ENCODE results near the gene CDKN2AIPNL. TPM values are rescaled to one million over a fixed set of nuclear protein-coding genes. Genes with fewer than 3 reads are reported as not detected.

The CDKN2AIPNL gene
- total and polyA plus RNA-seq, 2 donors (not counting 1 experiment from before 2014, with no cell fraction given), result 13.6 to 49.2 TPM

- TF ChIP-seq EZH2 (IDR thresholded peaks at IDR 0.05; ENCODE audit: low read length, missing control alignments) (no peak), CTCF (conservative IDR thresholded peaks at IDR 0.05 in 1 of 2, IDR thresholded peaks at IDR 0.05 in 1 of 2; ENCODE audit: low read depth in 1 of 2, low read length in 2 of 2) (no peak)
- H2AFZ ChIP-seq (ENCODE audit: low read length), result no peak overlapping the region
- no peaks in the 10 kb centered on the region for H4K20me1 ChIP-seq (ENCODE audit: control insufficient read depth, extremely low read depth, insufficient read depth, low read length)
- H3K9ac ChIP-seq (ENCODE audit: insufficient read depth, low read length), result no peak overlapping the region
- no peak overlapping the region for H3K4me3 ChIP-seq (replicated peaks in 1 of 4; ENCODE audit: control extremely low read depth in 1 of 4, insufficient read depth in 1 of 4, low read depth in 3 of 4, low read length in 4 of 4)
- no peak overlapping the region for H3K4me2 ChIP-seq (ENCODE audit: extremely low read depth, insufficient read depth, low read length)
- H3K27ac ChIP-seq (ENCODE audit: insufficient read depth, low read length), result no peak overlapping the region
- no peaks in the 10 kb centered on the region for H3K36me3 ChIP-seq (ENCODE audit: control insufficient read depth, insufficient read depth, low read length)
- peak; percentile 77 to 83 for DNase-seq (ENCODE audit: low read depth in 2 of 2)
- H3K79me2 ChIP-seq (ENCODE audit: control insufficient read depth, insufficient read depth, low read length), result no peaks in the 10 kb centered on the region
- no peaks in the 10 kb centered on the region for H3K9me3 ChIP-seq (ENCODE audit: control insufficient read depth, insufficient read depth, low read depth, low read length)
- peaks cover 6% of the 10 kb centered on the region for H3K4me1 ChIP-seq (ENCODE audit: control insufficient read depth, extremely low read depth, insufficient read depth, low read length)
- H3K27me3 ChIP-seq (ENCODE audit: control insufficient read depth, insufficient read depth, low read length), result no peaks in the 10 kb centered on the region
Observed at GRCh38 chr5:134451936-134452505, 40.3 kb upstream of the CDKN2AIPNL start.

DNA sequence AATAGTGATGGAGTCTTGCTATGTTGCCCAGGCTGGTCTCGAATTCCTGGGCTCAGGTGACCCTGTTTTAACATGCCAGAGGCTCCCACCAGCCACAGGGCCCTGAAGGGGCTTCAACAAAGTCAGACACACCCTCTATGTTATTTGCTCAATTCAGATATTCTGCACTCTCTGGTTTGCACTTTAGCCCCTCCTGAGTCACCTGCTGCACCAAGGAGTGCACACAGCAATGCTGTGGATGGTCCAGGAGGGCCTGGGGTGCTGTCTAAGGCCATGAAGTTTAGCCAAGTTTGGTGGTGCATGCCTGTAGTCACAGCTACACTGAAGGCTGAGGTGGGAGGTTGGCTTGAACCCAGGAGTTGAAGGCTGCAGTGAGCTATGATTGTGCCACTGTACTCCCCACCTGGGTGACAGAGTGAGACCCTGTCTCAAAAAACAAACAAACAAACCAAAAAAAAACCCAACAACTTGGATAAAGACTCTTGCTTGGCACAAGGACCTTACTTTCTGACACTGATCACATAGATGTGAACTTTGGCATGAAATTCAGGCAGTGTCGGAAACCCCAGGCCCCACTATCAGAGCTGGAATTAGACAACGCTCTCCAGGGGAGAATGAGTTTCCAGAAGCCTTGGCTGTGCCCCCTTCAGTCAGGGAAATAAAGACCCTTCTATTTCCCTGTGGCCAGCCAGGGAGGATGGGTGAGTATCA, 39.7 kb upstream of the CDKN2AIPNL start:
- TF ChIP-seq CTCF (conservative IDR thresholded peaks at IDR 0.05 in 1 of 2, IDR thresholded peaks at IDR 0.05 in 1 of 2; ENCODE audit: low read depth in 1 of 2, low read length in 2 of 2) (no peak), EZH2 (IDR thresholded peaks at IDR 0.05; ENCODE audit: low read length, missing control alignments) (no peak)
- Histone ChIP-seq H2AFZ (ENCODE audit: low read length) (no peak overlapping the region), H3K4me3 (replicated peaks in 1 of 4; ENCODE audit: control extremely low read depth in 1 of 4, insufficient read depth in 1 of 4, low read depth in 3 of 4, low read length in 4 of 4) (no peak overlapping the region), H4K20me1 (ENCODE audit: control insufficient read depth, extremely low read depth, insufficient read depth, low read length) (no peaks in the 10 kb centered on the region), H3K79me2 (ENCODE audit: control insufficient read depth, insufficient read depth, low read length) (no peaks in the 10 kb centered on the region), H3K27ac (ENCODE audit: insufficient read depth, low read length) (no peak overlapping the region), H3K9ac (ENCODE audit: insufficient read depth, low read length) (no peak overlapping the region), H3K27me3 (ENCODE audit: control insufficient read depth, insufficient read depth, low read length) (no peaks in the 10 kb centered on the region), H3K36me3 (ENCODE audit: control insufficient read depth, insufficient read depth, low read length) (no peaks in the 10 kb centered on the region), H3K4me2 (ENCODE audit: extremely low read depth, insufficient read depth, low read length) (no peak overlapping the region), H3K9me3 (ENCODE audit: control insufficient read depth, insufficient read depth, low read depth, low read length) (no peaks in the 10 kb centered on the region), H3K4me1 (ENCODE audit: control insufficient read depth, extremely low read depth, insufficient read depth, low read length) (peaks cover 6% of the 10 kb centered on the region)
- no peak for DNase-seq (ENCODE audit: low read depth in 2 of 2)

DNA sequence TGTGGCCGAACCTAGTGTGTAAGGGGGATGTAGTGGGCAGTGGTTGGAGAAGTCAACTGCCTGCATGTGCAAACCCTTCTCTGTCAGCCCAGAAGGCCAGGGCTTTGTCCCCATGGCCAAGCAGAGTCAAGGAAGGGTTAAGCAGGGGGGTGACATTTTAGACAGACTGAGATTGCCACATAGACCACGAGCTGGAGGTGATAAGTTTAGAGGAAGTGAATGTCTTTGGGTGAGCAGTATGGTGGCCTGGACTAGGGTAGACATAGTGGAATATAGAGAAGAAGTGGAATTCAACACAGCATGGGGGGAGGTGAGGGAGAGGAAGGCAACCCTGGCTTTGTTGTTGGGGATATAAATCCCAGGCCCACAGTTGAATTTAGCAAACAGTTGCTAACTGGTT, 38.7 kb upstream of the CDKN2AIPNL start:
- no peak for TF ChIP-seq EZH2 (IDR thresholded peaks at IDR 0.05; ENCODE audit: low read length, missing control alignments)
- no peak for TF ChIP-seq CTCF (conservative IDR thresholded peaks at IDR 0.05 in 1 of 2, IDR thresholded peaks at IDR 0.05 in 1 of 2; ENCODE audit: low read depth in 1 of 2, low read length in 2 of 2)
- Histone ChIP-seq H3K36me3 (ENCODE audit: control insufficient read depth, insufficient read depth, low read length) (no peaks in the 10 kb centered on the region), H2AFZ (ENCODE audit: low read length) (no peak overlapping the region), H4K20me1 (ENCODE audit: control insufficient read depth, extremely low read depth, insufficient read depth, low read length) (no peaks in the 10 kb centered on the region), H3K27ac (ENCODE audit: insufficient read depth, low read length) (no peak overlapping the region), H3K4me2 (ENCODE audit: extremely low read depth, insufficient read depth, low read length) (no peak overlapping the region), H3K4me3 (replicated peaks in 1 of 4; ENCODE audit: control extremely low read depth in 1 of 4, insufficient read depth in 1 of 4, low read depth in 3 of 4, low read length in 4 of 4) (no peak overlapping the region), H3K27me3 (ENCODE audit: control insufficient read depth, insufficient read depth, low read length) (no peaks in the 10 kb centered on the region), H3K79me2 (ENCODE audit: control insufficient read depth, insufficient read depth, low read length) (no peaks in the 10 kb centered on the region), H3K9ac (ENCODE audit: insufficient read depth, low read length) (no peak overlapping the region), H3K9me3 (ENCODE audit: control insufficient read depth, insufficient read depth, low read depth, low read length) (no peaks in the 10 kb centered on the region), H3K4me1 (ENCODE audit: control insufficient read depth, extremely low read depth, insufficient read depth, low read length) (peaks cover 6% of the 10 kb centered on the region)
- DNase-seq (ENCODE audit: low read depth in 2 of 2), result no peak
